Endothelial cell of umbilical vein (primary cell): Measurements from ENCODE around the gene AADACL2.

Source experiments
- CTCF ChIP-seq, 2 donors: IDR thresholded peaks; 1 replicate in 1 of 2; 2 replicates in 1 of 2; pipeline ENCODE4 v1.5.1; 2011; ENCODE audit warnings: low read length in 2 of 2, mild to moderate bottlenecking in 2 of 2, moderate library complexity in 2 of 2, control low read depth in 1 of 2, inconsistent platforms in 1 of 2, low read depth in 1 of 2; ENCODE audit not compliant: insufficient read depth in 1 of 2; ENCODE audit errors: extremely low read depth in 1 of 2
- EZH2 ChIP-seq: IDR thresholded peaks from 2 replicates; pipeline ENCODE4 v1.6.1; 2012; ENCODE audit warnings: borderline replicate concordance, low read depth, mild to moderate bottlenecking, moderate library complexity, low read length, inconsistent platforms; ENCODE audit not compliant: severe bottlenecking
- FOS ChIP-seq: IDR thresholded peaks from 2 replicates; pipeline ENCODE4 v1.6.1; 2011; ENCODE audit warnings: mild to moderate bottlenecking, low read length, moderate library complexity, borderline replicate concordance; ENCODE audit not compliant: insufficient read depth
- JUN ChIP-seq: IDR thresholded peaks from 2 replicates; pipeline ENCODE4 v1.6.1; 2011; ENCODE audit warnings: borderline replicate concordance, low read depth; ENCODE audit not compliant: insufficient read length, insufficient read depth
- MAX ChIP-seq: IDR thresholded peaks from 2 replicates; pipeline ENCODE4 v1.6.1; 2011; ENCODE audit not compliant: insufficient read depth, insufficient read length
- POLR2A ChIP-seq: IDR thresholded peaks from 2 replicates; pipeline ENCODE4 v1.6.1; 2012; ENCODE audit warnings: low read depth, mild to moderate bottlenecking, control low read depth, low read length
- POLR2AphosphoS5 ChIP-seq: IDR thresholded peaks from 2 replicates; pipeline ENCODE4 v1.6.1; 2012; ENCODE audit warnings: low read depth, mild to moderate bottlenecking, control low read depth, low read length, moderate library complexity; ENCODE audit not compliant: insufficient read depth

- no peak for TF ChIP-seq CTCF (IDR thresholded peaks at IDR 0.05; ENCODE audit: extremely low read depth in 1 of 2, insufficient read depth in 1 of 2, low read depth in 1 of 2, low read length in 2 of 2)
- no peak for TF ChIP-seq POLR2A
- TF ChIP-seq POLR2AphosphoS5: no peak
- no peak for TF ChIP-seq FOS
- no peak for TF ChIP-seq JUN
- TF ChIP-seq EZH2: no peak
- TF ChIP-seq MAX: no peak
These were observed 60.4 kb downstream of the AADACL2 start for GRCh38 chr3:151794080-151794479.
